PC-3 (cell line): Measurements from ENCODE around the gene AGPAT1.

Experiments used
- EZH2phosphoT487 ChIP-seq: fragments of 300-600 bp; sonication (generic); IDR thresholded peaks from 2 replicates; pipeline ENCODE4 v1.6.1; 2018; ENCODE audit warnings: mild to moderate bottlenecking, antibody characterized with exemption, low read length, borderline replicate concordance
- TF ChIP-seq, protein P1 (sequence below): fragments of 300-600 bp; sonication (generic); conservative IDR thresholded peaks from 2 replicates; pipeline ENCODE4 v1.5.1; 2017; ENCODE audit warnings: antibody characterized with exemption, low read depth, mild to moderate bottlenecking, low read length

DNA sequence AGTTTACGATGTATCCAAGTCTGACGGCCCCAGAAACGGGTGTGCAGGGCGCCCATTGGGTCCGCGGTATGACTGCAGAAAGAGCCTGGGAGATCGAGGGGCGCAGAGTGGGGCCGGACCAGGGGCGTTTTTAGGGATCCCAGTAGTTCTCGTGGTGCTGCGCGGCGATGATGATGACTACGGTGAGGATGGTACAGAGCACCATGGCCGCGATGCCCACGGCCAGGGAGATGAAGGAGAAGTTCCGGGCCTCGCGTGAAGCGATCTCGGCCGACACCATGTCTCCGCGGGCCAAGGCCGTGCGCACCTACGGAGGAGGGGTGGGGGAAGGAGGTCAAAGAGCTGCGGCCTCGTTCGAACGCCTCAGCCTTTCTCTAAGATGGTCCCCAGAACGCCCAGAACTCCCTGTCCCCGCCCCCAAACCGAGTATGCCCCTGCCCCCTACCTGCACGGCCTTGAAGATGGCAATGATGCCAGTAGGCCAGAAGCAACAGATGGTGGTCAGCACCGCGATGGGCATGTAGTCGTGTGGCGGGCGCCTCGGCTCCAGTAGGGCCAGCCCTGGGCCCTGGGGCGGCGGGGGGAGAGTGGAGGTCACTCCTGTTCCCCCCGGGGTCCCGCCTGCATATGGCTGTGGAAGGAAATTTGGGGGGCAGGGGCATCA, 26.7 kb downstream of the AGPAT1 start:
- TF ChIP-seq, protein P1, sequence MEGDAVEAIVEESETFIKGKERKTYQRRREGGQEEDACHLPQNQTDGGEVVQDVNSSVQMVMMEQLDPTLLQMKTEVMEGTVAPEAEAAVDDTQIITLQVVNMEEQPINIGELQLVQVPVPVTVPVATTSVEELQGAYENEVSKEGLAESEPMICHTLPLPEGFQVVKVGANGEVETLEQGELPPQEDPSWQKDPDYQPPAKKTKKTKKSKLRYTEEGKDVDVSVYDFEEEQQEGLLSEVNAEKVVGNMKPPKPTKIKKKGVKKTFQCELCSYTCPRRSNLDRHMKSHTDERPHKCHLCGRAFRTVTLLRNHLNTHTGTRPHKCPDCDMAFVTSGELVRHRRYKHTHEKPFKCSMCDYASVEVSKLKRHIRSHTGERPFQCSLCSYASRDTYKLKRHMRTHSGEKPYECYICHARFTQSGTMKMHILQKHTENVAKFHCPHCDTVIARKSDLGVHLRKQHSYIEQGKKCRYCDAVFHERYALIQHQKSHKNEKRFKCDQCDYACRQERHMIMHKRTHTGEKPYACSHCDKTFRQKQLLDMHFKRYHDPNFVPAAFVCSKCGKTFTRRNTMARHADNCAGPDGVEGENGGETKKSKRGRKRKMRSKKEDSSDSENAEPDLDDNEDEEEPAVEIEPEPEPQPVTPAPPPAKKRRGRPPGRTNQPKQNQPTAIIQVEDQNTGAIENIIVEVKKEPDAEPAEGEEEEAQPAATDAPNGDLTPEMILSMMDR: no peak
- no peak for TF ChIP-seq EZH2phosphoT487
